ENCODE data around the gene AKR1C2.
"Not testable (repeated sequence)": the region's sequence is repeated elsewhere in the genome, so short reads cannot be mapped to it uniquely, and the experiment has no call there.

Gene AKR1C2

DNA sequence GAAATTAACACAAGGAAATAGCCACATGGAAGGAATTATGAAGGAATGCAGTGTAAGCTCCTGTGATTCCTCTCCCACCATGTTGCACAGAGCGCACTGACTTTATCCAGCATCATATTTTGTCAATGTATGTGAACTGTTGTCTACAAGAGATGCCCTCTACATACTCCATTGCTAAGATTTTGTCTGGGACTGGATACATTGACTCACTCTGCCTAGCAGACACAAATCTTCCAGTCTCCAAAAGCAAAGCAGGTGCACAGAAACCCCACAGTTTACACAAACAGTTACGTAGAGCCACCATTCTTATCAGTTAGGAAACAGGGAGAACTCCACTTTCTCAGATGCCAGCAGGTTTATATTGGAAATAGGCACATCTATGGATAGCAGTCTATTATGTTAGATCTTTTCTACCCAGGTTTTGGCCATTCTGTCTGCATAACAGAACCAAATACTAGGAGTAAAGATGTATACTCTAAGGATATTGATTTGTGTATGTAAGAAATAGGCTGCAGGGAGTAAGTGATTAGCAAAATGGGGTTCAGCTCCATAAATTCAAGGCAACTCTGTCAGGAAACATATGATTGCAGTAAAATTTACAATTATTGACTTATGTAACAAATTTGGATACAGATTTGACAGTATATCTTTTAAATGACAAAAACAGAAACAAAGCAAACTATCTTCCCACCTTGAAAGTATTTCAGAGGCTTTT, 1.5 kb downstream of the AKR1C2 start:
- no peak overlapping the region for H3K27ac ChIP-seq
- TF ChIP-seq ZFX (IDR thresholded peaks at IDR 0.05; ENCODE audit: borderline replicate concordance) = no peak
- TF ChIP-seq, protein P1, sequence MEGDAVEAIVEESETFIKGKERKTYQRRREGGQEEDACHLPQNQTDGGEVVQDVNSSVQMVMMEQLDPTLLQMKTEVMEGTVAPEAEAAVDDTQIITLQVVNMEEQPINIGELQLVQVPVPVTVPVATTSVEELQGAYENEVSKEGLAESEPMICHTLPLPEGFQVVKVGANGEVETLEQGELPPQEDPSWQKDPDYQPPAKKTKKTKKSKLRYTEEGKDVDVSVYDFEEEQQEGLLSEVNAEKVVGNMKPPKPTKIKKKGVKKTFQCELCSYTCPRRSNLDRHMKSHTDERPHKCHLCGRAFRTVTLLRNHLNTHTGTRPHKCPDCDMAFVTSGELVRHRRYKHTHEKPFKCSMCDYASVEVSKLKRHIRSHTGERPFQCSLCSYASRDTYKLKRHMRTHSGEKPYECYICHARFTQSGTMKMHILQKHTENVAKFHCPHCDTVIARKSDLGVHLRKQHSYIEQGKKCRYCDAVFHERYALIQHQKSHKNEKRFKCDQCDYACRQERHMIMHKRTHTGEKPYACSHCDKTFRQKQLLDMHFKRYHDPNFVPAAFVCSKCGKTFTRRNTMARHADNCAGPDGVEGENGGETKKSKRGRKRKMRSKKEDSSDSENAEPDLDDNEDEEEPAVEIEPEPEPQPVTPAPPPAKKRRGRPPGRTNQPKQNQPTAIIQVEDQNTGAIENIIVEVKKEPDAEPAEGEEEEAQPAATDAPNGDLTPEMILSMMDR (IDR thresholded peaks at IDR 0.05) = no peak

- H3K27ac ChIP-seq = no peak overlapping the region
- TF ChIP-seq, protein P1 (IDR thresholded peaks at IDR 0.05) = no peak
- no peak for TF ChIP-seq ZFX (IDR thresholded peaks at IDR 0.05; ENCODE audit: borderline replicate concordance)
Observed at GRCh38 chr10:4998671-4999070, 5.0 kb downstream of the AKR1C2 start.

DNA sequence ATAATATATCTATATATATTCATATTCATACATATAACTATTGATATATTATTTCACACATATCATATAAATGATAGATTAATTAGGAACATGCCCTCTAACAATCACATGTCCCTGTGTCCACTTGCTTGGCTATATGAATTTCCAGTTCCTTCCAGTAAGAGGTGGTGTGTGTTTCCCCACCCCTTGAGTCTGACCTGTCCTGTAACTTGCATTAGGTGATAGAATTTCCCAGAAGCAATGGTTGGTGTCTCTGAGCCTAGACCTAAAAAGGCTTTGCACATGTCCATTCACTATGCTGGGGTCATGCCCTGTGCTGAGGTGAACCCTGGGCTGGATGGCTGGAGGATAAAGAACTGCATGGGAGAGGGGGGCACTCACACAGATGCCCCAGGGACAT, 9.4 kb downstream of the AKR1C2 start:
- not testable (repeated sequence) for H3K27ac ChIP-seq

DNA sequence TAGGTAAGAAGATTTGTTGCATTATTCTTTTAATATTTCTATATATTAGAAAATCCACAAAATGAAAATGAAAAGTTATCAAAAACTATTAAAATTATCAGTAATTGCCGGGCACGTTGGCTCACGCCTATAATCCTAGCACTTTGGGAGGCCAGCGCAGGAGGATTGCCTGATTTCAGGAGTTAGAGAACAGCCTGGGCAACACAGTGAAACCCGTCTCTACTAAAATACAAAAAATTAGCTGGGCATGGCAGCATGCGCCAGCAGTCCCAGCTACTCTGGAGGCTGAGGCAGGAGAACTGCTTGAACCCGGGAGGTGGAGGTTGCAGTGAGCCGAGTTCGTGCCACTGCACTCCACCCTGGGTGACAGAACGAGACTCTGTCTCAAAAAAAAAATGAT, 11.1 kb downstream of the AKR1C2 start:
- not testable (repeated sequence) for H3K27ac ChIP-seq

DNA sequence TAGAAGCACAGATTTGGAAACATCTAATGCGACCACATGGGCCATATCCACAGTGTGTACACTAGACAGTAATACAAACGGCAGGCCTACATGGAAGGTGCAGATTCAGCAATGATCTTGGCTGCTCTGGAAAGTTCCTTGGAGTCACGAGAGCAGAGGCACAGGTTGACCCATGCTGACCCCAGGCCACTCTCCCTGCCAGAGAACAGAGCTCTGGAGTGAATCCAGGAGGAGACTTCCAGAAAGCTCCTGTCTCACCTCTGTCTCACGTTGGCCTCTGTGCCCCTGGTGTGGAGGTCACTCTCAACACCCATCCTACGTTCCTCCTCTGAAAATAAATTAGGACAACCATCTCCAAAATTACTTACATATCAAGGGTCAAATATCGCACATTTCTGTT, 12.2 kb downstream of the AKR1C2 start:
- not testable (repeated sequence) for H3K27ac ChIP-seq

DNA sequence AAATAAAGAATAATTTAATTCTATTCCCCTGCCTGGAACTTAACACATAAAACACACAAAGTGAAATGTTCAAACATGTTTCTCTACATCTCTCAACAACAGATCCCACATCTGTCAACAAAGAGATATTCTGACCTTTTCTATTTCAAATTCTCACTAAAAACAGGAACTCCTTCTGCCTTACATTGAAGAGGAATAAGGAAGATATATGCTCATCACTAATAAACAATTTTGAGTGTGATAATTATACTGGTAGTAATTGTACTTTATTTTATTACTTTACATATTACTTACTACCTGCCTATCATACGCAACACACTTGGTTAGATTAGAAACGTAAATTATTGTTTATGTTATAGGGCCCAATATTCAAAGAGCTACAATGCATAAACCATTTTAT, 13.4 kb downstream of the AKR1C2 start:
- TF ChIP-seq ZFX (IDR thresholded peaks at IDR 0.05; ENCODE audit: borderline replicate concordance) = no peak
- TF ChIP-seq, protein P1 (IDR thresholded peaks at IDR 0.05) = no peak
- no peak overlapping the region for H3K27ac ChIP-seq

DNA sequence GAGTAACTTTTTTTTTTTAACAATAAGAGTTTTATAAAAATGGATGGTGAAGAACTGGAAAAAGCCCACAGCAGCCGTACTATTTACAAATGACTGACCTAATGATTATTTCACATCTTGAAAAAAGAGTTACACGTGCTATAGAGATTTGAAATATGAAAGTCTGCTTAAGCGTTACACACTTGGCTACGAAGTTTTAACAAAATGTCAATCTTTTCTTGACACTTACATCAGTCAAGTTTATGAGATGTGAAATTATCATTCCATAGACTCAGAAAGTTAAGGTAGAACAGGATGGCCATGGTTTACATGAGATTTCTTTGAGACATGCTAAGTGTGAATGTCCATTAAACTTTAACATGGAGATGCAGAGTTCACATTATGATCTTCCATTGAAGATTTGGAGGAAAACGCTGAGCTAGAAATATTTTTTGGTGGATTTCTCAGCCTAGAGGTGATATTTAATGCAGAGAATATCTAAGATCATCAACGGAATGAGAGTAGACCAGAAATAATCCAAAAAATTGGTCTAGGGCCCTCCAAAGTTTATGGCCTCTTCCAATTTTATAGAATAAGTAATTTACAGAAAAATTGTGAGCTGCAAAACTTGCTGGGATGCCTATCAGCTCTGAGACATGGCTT, 15.5 kb downstream of the AKR1C2 start:
- not testable (repeated sequence) for H3K27ac ChIP-seq

- TF ChIP-seq, protein P1 (IDR thresholded peaks at IDR 0.05) = no peak
- TF ChIP-seq ZFX (IDR thresholded peaks at IDR 0.05; ENCODE audit: borderline replicate concordance) = no peak
- no peak overlapping the region for H3K27ac ChIP-seq
Observed at GRCh38 chr10:4984971-4985594, 18.6 kb downstream of the AKR1C2 start.

GRCh38 chr10:4984223-4984622, 19.4 kb downstream of the AKR1C2 start:
- no peak for TF ChIP-seq ZFX (IDR thresholded peaks at IDR 0.05; ENCODE audit: borderline replicate concordance)
- TF ChIP-seq, protein P1 (IDR thresholded peaks at IDR 0.05) = no peak
- H3K27ac ChIP-seq = no peak overlapping the region

Data from 22Rv1 (cell line).